HepG2 (cell line): ENCODE measurements around the gene SLIRP. TPM values are rescaled to one million over a fixed set of nuclear protein-coding genes. Genes with fewer than 3 reads are reported as not detected.

Experiments
- ATAC-seq: fragments of 200-7000 bp; cut with Tn5 transposase; 3 replicates; pipeline ENCODE4 v1.9.1; 2020; ENCODE audit warnings: mild to moderate bottlenecking, moderate library complexity
- BruUV-seq: library from RNA; stranded (reverse); fragments of 400-500 nt; replicated peaks from 2 replicates; lab custom pipeline; 2021; lab: Mats Ljungman, UMichigan
- CTCF ChIA-PET: fragments of 300-600 bp; formaldehyde crosslinking; extraction: SDS; loops from one replicate; lab custom pipeline; 2021; ENCODE audit warnings: low total read pairs, inconsistent platforms, low intra/inter-chr PET ratio; lab: Yijun Ruan, JAX
- POLR2A ChIA-PET: fragments of 350-600 bp; sonication (Branson Sonifier 250); formaldehyde crosslinking; loops from one replicate; lab custom pipeline; 2020; ENCODE audit warnings: antibody characterized with exemption, inconsistent platforms; lab: Yijun Ruan, JAX
- DNase-seq: peaks from one replicate; pipeline ENCODE4 v3.0.0-alpha.2; 2015; ENCODE audit warnings: low spot score
- FAIRE-seq: peaks from 3 replicates; lab custom pipeline; 2011; peaks lifted over from hg19 to GRCh38; lab: Jason Lieb, UNC
- H2AFZ ChIP-seq: one replicate; pipeline ENCODE4 v1.6.1; 2011; ENCODE audit warnings: low read length, inconsistent platforms
- H3K27ac ChIP-seq: fragments of 300-600 bp; 3 replicates; pipeline ENCODE4 v1.8.0; 2011; ENCODE audit warnings: mixed run types, mild to moderate bottlenecking, mixed read lengths, low read length, inconsistent platforms; ENCODE audit not compliant: insufficient read depth; ENCODE audit errors: extremely low read length
- H3K27me3 ChIP-seq, 2 experiments: fragments of 200-600 bp in 1 of 2; 2 replicates in 1 of 2; 3 replicates in 1 of 2; pipeline versions ENCODE4 v1.6.0 to v1.8.0; 2011; ENCODE audit warnings: low read length in 2 of 2, mild to moderate bottlenecking in 2 of 2, moderate library complexity in 2 of 2, inconsistent platforms in 1 of 2; ENCODE audit not compliant: insufficient read depth in 2 of 2, control insufficient read depth in 1 of 2
- H3K36me3 ChIP-seq, 2 experiments: fragments of 200-600 bp in 1 of 2; replicated peaks in 1 of 2; 2 replicates in 1 of 2; 3 replicates in 1 of 2; pipeline versions ENCODE4 v1.5.1 to v1.8.0; 2011; ENCODE audit warnings: low read length in 2 of 2, inconsistent platforms in 1 of 2; ENCODE audit not compliant: insufficient read depth in 2 of 2, control insufficient read depth in 1 of 2
- H3K4me1 ChIP-seq: 2 replicates; pipeline ENCODE4 v1.5.1; 2012; ENCODE audit warnings: low read length, inconsistent platforms; ENCODE audit not compliant: insufficient read depth
- H3K4me2 ChIP-seq: 2 replicates; pipeline ENCODE4 v1.6.0; 2011; ENCODE audit warnings: low read depth, low read length, inconsistent platforms
- H3K4me3 ChIP-seq, 3 experiments: fragments of 200-600 bp in 1 of 3; sonication (generic), shearing (Covaris generic) in 1 of 3; replicated peaks in 1 of 3; 2 replicates each; pipeline ENCODE4 v1.5.1; 2011 to 2016; ENCODE audit warnings: low read length in 3 of 3, inconsistent platforms in 2 of 3, low read depth in 2 of 3, mild to moderate bottlenecking in 2 of 3, control low read depth in 1 of 3, mixed read lengths in 1 of 3; ENCODE audit not compliant: insufficient read depth in 1 of 3
- H3K79me2 ChIP-seq: one replicate; pipeline ENCODE4 v1.6.1; 2011; ENCODE audit warnings: low read length, inconsistent platforms; ENCODE audit not compliant: insufficient read depth
- H3K9ac ChIP-seq: 2 replicates; pipeline ENCODE4 v1.6.0; 2011; ENCODE audit warnings: mild to moderate bottlenecking, low read depth, low read length, inconsistent platforms; ENCODE audit not compliant: insufficient read depth
- H3K9me3 ChIP-seq: 2 replicates; pipeline ENCODE4 v1.5.1; 2012; ENCODE audit warnings: mild to moderate bottlenecking, low read length
- H4K20me1 ChIP-seq: 2 replicates; pipeline ENCODE4 v1.6.0; 2011; ENCODE audit warnings: inconsistent platforms, mild to moderate bottlenecking, low read length, moderate library complexity; ENCODE audit not compliant: insufficient read depth
- DRAP1 ChIP-seq: IDR thresholded peaks from 2 replicates; pipeline ENCODE4 v1.6.1; 2016; ENCODE audit warnings: missing genetic modification reagents, missing compliant biosample characterization
- FOSL1 ChIP-seq: sonication (generic); formaldehyde crosslinking; IDR thresholded peaks from 2 replicates; pipeline ENCODE4 v1.9.0; 2021; ENCODE audit warnings: missing genetic modification reagents, borderline replicate concordance
- FOXP4 ChIP-seq: sonication (generic); formaldehyde crosslinking; IDR thresholded peaks from 2 replicates; pipeline ENCODE4 v1.4.0; 2020; ENCODE audit warnings: missing genetic modification reagents
- KAT7 ChIP-seq: IDR thresholded peaks from 2 replicates; pipeline ENCODE4 v1.6.1; 2018; ENCODE audit warnings: borderline replicate concordance, missing compliant biosample characterization
- MXD1 ChIP-seq: sonication (generic); formaldehyde crosslinking; IDR thresholded peaks from 2 replicates; pipeline ENCODE4 v1.4.0; 2020; ENCODE audit warnings: mild to moderate bottlenecking, missing genetic modification reagents
- RBAK ChIP-seq: sonication (generic); formaldehyde crosslinking; IDR thresholded peaks from 2 replicates; pipeline ENCODE4 v1.5.1; 2020; ENCODE audit warnings: mild to moderate bottlenecking, missing genetic modification reagents
- SRF ChIP-seq: IDR thresholded peaks from 2 replicates; pipeline ENCODE4 v1.6.1; 2011; ENCODE audit warnings: mild to moderate bottlenecking, low read depth, low read length, moderate library complexity
- STAG1 ChIP-seq: sonication (generic); formaldehyde crosslinking; IDR thresholded peaks from 2 replicates; pipeline ENCODE4 v1.4.0; 2020; ENCODE audit warnings: missing genetic modification reagents
- ZGPAT ChIP-seq: IDR thresholded peaks from 2 replicates; pipeline ENCODE4 v1.6.1; 2016; ENCODE audit warnings: mild to moderate bottlenecking
- ZNF142 ChIP-seq: sonication (generic); formaldehyde crosslinking; IDR thresholded peaks from 2 replicates; pipeline ENCODE4 v1.4.0; 2020; ENCODE audit warnings: missing genetic modification reagents
- ZNF275 ChIP-seq: sonication (generic); formaldehyde crosslinking; IDR thresholded peaks from 2 replicates; pipeline ENCODE4 v1.8.0; 2022; ENCODE audit warnings: missing genetic modification reagents, mild to moderate bottlenecking, inconsistent platforms, borderline replicate concordance
- ZNF430 ChIP-seq: sonication (generic); formaldehyde crosslinking; IDR thresholded peaks from 2 replicates; pipeline ENCODE4 v1.9.0; 2021; ENCODE audit warnings: mild to moderate bottlenecking, missing genetic modification reagents
- ZNF7 ChIP-seq: IDR thresholded peaks from 2 replicates; pipeline ENCODE4 v1.6.1; 2016; ENCODE audit warnings: missing biosample characterization, missing genetic modification reagents
- ZNF747 ChIP-seq: sonication (generic); formaldehyde crosslinking; IDR thresholded peaks from 2 replicates; pipeline ENCODE4 v1.8.1; 2023; ENCODE audit warnings: missing genetic modification reagents, mild to moderate bottlenecking, borderline replicate concordance
- WGBS: methylation state at CpG from one replicate; pipeline ENCODE4 v1.1.6; 2017; ENCODE audit warnings: low lambda C conversion rate; 5-methylcytosine and 5-hydroxymethylcytosine counted together
- in situ Hi-C: cut with HindIII; loops from 2 replicates; pipeline ENCODE4 v1.10.0; 2017; ENCODE audit warnings: low pct_unique_long_range_greater_than_20kb; ENCODE audit not compliant: extremely low pct_ligation_motif_present
- intact Hi-C: fragments of 100-400 bp; cut with micrococcal nuclease; formaldehyde crosslinking; loops from one replicate; pipeline ENCODE4 v1.10.0; 2022; ENCODE audit not compliant: unreplicated experiment
- polyA plus RNA-seq, 8 experiments: library from polyadenylated mRNA; depleted of rRNA in 3 of 8; stranded (reverse) in 7 of 8; unstranded in 1 of 8; fragments of >200 nt; fragmentation: Illumina TruSeq in 4 of 8; extraction: Trizol in 4 of 8; gene quantifications; 2 replicates each; pipeline versions ENCODE4 v1.2.1 to v1.2.3, GENCODE V29; 2011 to 2016; ENCODE audit warnings: low read depth in 4 of 8, missing spikeins in 1 of 8, mixed read lengths in 1 of 8; ENCODE audit not compliant: insufficient read depth in 1 of 8
- total RNA-seq, 5 experiments: library from RNA; depleted of rRNA; stranded (reverse); fragments of >200 nt; fragmentation: Illumina TruSeq; extraction: Trizol; gene quantifications; 2 replicates each; pipeline ENCODE4 v1.2.3, GENCODE V29; 2016; ENCODE audit warnings: low read depth in 1 of 5

SLIRP gene
- total and polyA plus RNA-seq, 2 of the 13 experiments (the other 11 are each of a cell fraction or from before 2014, with no cell fraction given) = 281 to 548 TPM

- 87% methylated on average over 8 of the region's 8 CpGs for WGBS
- BruUV-seq = no TSS peak
- TF ChIP-seq FOSL1 (CRISPR knock-in tag) (no peak), MXD1 (CRISPR knock-in tag) (no peak), ZNF142 (no peak), ZNF430 (CRISPR knock-in tag) (no peak), SRF (no peak), ZNF7 (no peak), FOXP4 (CRISPR knock-in tag) (no peak), ZNF747 (CRISPR knock-in tag) (no peak), ZGPAT (CRISPR knock-in tag) (no peak), KAT7 (CRISPR knock-in tag) (no peak), RBAK (no peak), ZNF275 (no peak), STAG1 (no peak), DRAP1 (no peak)
These were observed 33.0 kb upstream of the SLIRP start for GRCh38 chr14:77674931-77675330.

More at GRCh38 chr14:77674931-77675330, 33.0 kb upstream of the SLIRP start:
- no peak for ATAC-seq
- Histone ChIP-seq H3K4me3 (no peak overlapping the region), H3K27ac (no peak overlapping the region), H3K4me1 (peaks cover 7% of the 10 kb centered on the region), H3K79me2 (no peaks in the 10 kb centered on the region), H4K20me1 (no peaks in the 10 kb centered on the region), H3K9ac (no peak overlapping the region), H3K36me3 (peaks cover 9 to 33% of the 10 kb centered on the region in 2 experiments; a peak in 4 of 5 replicates), H2AFZ (no peak overlapping the region), H3K27me3 (no peaks in the 10 kb centered on the region), H3K9me3 (no peaks in the 10 kb centered on the region), H3K4me2 (no peak overlapping the region)
- in situ Hi-C loops = no loop called here
- CTCF ChIA-PET = no interaction called here
- no peak for FAIRE-seq
- POLR2A ChIA-PET = no interaction called here
- intact Hi-C loops = no loop called here
- no peak for DNase-seq
